Spleen (tissue), 7 donors: Measurements from ENCODE around the gene SLC6A14.

Source experiments
- POLR2A ChIP-seq, 3 donors: fragments of 450-650 bp; IDR thresholded peaks; one replicate each; pipeline ENCODE4 v1.5.1; 2017; ENCODE audit warnings: antibody characterized with exemption in 3 of 3, mild to moderate bottlenecking in 1 of 3
- TF ChIP-seq, protein P1 (sequence below), 11 experiments: fragments of 200-600 bp in 7 of 11; fragments of 450-650 bp in 4 of 11; sonication (generic) in 4 of 11; IDR thresholded peaks in 8 of 11; conservative IDR thresholded peaks in 3 of 11; 1 replicate in 7 of 11; 2 replicates in 4 of 11; pipeline versions ENCODE4 v1.4.0 to v1.8.0; 2016 to 2021; ENCODE audit warnings: antibody characterized with exemption in 11 of 11, inconsistent platforms in 4 of 11, mild to moderate bottlenecking in 1 of 11
- donor health status: DM: no; HTN: no; CAD: no; lungs with moderate emphysema.
- donor health status: DM: no; HTN: no; CAD: no.
- donor health status: DM: no; HTN: no; CAD: no.

DNA sequence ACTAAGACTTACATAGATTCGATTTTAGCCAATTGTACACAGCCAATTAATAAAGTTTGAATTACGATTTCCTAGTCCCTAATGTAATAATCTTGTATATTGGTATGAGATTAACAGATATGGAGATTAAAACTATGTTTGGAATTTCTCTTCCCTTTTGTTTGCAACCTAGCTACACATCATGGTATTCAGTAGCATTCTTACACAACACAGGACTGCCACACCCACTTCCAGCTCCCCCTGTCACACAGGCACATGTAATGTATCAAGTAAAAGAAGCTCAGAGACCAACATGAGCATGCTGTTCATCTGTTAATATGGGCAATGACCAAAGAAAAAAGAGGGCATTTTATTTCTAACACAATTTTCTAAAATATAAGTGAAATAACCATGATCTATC, 12.8 kb downstream of the SLC6A14 start:
- TF ChIP-seq, protein P1, sequence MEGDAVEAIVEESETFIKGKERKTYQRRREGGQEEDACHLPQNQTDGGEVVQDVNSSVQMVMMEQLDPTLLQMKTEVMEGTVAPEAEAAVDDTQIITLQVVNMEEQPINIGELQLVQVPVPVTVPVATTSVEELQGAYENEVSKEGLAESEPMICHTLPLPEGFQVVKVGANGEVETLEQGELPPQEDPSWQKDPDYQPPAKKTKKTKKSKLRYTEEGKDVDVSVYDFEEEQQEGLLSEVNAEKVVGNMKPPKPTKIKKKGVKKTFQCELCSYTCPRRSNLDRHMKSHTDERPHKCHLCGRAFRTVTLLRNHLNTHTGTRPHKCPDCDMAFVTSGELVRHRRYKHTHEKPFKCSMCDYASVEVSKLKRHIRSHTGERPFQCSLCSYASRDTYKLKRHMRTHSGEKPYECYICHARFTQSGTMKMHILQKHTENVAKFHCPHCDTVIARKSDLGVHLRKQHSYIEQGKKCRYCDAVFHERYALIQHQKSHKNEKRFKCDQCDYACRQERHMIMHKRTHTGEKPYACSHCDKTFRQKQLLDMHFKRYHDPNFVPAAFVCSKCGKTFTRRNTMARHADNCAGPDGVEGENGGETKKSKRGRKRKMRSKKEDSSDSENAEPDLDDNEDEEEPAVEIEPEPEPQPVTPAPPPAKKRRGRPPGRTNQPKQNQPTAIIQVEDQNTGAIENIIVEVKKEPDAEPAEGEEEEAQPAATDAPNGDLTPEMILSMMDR (IDR thresholded peaks at IDR 0.05 in 8 of 11, conservative IDR thresholded peaks at IDR 0.05 in 3 of 11): no peak
- TF ChIP-seq POLR2A (IDR thresholded peaks at IDR 0.05): no peak
